PC-3 (cell line): ENCODE measurements around the gene ARHGAP12.

ENCODE experiments used
- CTCF ChIP-seq: fragments of 300-600 bp; sonication (generic); conservative IDR thresholded peaks from 2 replicates; pipeline ENCODE4 v1.5.1; 2017; ENCODE audit warnings: antibody characterized with exemption, low read depth, mild to moderate bottlenecking, low read length
- EZH2 ChIP-seq: fragments of 300-600 bp; sonication (generic); IDR thresholded peaks from one replicate; pipeline ENCODE4 v1.6.1; 2017; ENCODE audit warnings: antibody characterized with exemption, mild to moderate bottlenecking, low read length; ENCODE audit not compliant: unreplicated experiment
- EZH2phosphoT487 ChIP-seq: fragments of 300-600 bp; sonication (generic); IDR thresholded peaks from 2 replicates; pipeline ENCODE4 v1.6.1; 2018; ENCODE audit warnings: mild to moderate bottlenecking, antibody characterized with exemption, low read length, borderline replicate concordance

GRCh38 chr10:31961277-31962074 lies 32.8 kb upstream of the ARHGAP12 start:
- TF ChIP-seq EZH2: no peak
- TF ChIP-seq CTCF: no peak
- TF ChIP-seq EZH2phosphoT487: no peak
